Duodenal mucosa (tissue), 2 donors: ENCODE data around the gene RABEP2.

Experiments
- H3K27ac ChIP-seq: one replicate; pipeline ENCODE4 v1.7.0; 2013; ENCODE audit warnings: low read depth, low read length
- H3K27me3 ChIP-seq, 2 donors: one replicate each; pipeline ENCODE4 v1.7.0; 2013; ENCODE audit warnings: low read length in 2 of 2, control low read depth in 1 of 2; ENCODE audit not compliant: insufficient read depth in 2 of 2, control insufficient read depth in 1 of 2
- H3K36me3 ChIP-seq, 2 donors: one replicate each; pipeline ENCODE4 v1.7.0; 2013; ENCODE audit warnings: low read length in 2 of 2, control low read depth in 1 of 2; ENCODE audit not compliant: insufficient read depth in 2 of 2, control insufficient read depth in 1 of 2
- H3K4me1 ChIP-seq, 2 donors: one replicate each; pipeline ENCODE4 v1.7.0; 2013; ENCODE audit warnings: low read length in 2 of 2, control low read depth in 1 of 2; ENCODE audit not compliant: insufficient read depth in 2 of 2, control insufficient read depth in 1 of 2
- H3K4me3 ChIP-seq, 2 donors: one replicate each; pipeline ENCODE4 v1.7.0; 2013; ENCODE audit warnings: low read length in 2 of 2, low read depth in 1 of 2
- H3K9ac ChIP-seq, 2 donors: one replicate each; pipeline ENCODE4 v1.7.0; 2013; ENCODE audit warnings: low read length in 2 of 2, low read depth in 1 of 2
- H3K9me3 ChIP-seq, 2 donors: one replicate each; pipeline ENCODE4 v1.7.0; 2013; ENCODE audit warnings: low read length in 2 of 2, control low read depth in 1 of 2; ENCODE audit not compliant: control insufficient read depth in 1 of 2

The RABEP2 gene

DNA sequence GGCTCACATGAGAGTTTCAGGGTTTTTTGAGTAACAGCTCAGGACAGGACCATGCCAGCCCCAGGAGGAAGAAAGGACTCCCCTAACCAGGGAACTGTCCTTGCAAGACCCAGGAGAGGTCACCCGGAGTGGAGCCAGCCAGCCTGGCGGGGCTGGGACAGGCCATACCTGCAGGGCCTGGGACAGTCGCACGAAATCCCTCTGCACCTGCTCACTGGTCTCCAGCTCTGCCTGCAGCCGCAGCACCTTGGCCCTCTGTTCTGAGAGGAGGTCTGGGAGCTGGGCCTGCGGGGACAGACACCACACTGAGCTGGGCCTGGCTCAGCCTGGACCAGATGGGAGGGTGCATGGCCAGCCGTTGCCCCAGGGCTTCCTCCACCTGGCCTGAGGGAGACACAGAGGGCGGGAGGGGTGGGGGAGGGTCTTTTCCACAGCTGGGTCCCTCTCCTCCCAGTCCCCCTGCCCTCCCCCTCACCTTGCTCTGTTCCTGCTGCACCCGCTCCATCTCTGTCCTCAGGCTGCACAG lies 19.7 kb downstream of the RABEP2 start:
- no peaks in the 10 kb centered on the region for H3K9me3 ChIP-seq
- H3K36me3 ChIP-seq, result peaks cover 3 to 36% of the 10 kb centered on the region in 2 donors
- no peak overlapping the region for H3K9ac ChIP-seq
- H3K27ac ChIP-seq, result no peak overlapping the region
- no peak overlapping the region for H3K4me3 ChIP-seq
- H3K4me1 ChIP-seq, result no peaks in the 10 kb centered on the region
- no peaks in the 10 kb centered on the region for H3K27me3 ChIP-seq

- Histone ChIP-seq H3K9me3 (no peaks in the 10 kb centered on the region), H3K27ac (no peak overlapping the region), H3K36me3 (peaks cover 3 to 36% of the 10 kb centered on the region in 2 donors), H3K27me3 (no peaks in the 10 kb centered on the region), H3K4me1 (no peaks in the 10 kb centered on the region), H3K9ac (no peak overlapping the region), H3K4me3 (no peak overlapping the region)
Observed at GRCh38 chr16:28904828-28905227, 20.2 kb downstream of the RABEP2 start.

- no peaks in the 10 kb centered on the region for H3K27me3 ChIP-seq
- no peak overlapping the region for H3K27ac ChIP-seq
- no peaks in the 10 kb centered on the region for H3K9me3 ChIP-seq
- no peak overlapping the region for H3K4me3 ChIP-seq
- H3K36me3 ChIP-seq, result peaks cover 3 to 36% of the 10 kb centered on the region in 2 donors
- no peaks in the 10 kb centered on the region for H3K4me1 ChIP-seq
- H3K9ac ChIP-seq, result no peak overlapping the region
Observed at GRCh38 chr16:28904363-28904762, 20.7 kb downstream of the RABEP2 start.

DNA sequence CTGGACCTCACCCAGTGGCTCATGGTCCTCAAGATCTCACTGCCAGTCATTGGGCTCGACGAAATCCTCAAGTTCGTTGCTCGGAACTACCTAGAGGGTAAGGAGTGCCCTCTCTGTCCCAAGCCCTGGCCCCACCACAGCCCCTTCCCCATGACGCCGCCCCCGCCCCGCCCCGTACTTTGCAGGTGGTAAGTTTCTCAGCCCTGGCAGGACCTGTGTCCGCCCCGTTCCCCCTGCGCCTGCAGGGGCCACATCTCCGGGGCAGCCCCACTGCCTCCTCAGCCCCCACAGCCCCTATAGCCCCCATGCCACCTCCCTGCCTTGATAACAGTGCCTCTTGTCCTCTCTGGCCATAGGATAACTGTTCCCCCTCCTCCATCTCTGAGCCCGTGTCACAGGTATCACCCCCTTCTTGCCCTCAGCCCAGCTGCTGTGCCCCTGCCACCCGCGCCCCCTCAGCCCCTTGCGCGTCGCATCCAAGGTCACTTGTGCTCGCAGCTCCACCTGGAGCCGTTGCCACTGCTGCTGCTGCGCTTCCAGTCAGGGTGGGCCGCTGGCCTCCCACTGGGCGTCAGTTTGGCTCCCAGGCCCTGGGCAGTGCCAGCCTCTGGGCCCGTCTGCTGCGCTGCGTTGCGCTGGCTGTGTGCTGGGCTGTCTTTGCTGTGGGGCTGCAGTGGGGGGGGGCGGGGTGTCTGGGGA lies 21.5 kb downstream of the RABEP2 start:
- H3K9ac ChIP-seq, result no peak overlapping the region
- no peak overlapping the region for H3K4me3 ChIP-seq
- peaks cover 3 to 34% of the 10 kb centered on the region in 2 donors for H3K36me3 ChIP-seq

GRCh38 chr16:28902909-28903308 lies 22.1 kb downstream of the RABEP2 start:
- no peaks in the 10 kb centered on the region for H3K4me1 ChIP-seq
- peaks cover 0 to 28% of the 10 kb centered on the region in 2 donors for H3K36me3 ChIP-seq
- no peak overlapping the region for H3K4me3 ChIP-seq
- no peak overlapping the region for H3K27ac ChIP-seq
- no peaks in the 10 kb centered on the region for H3K27me3 ChIP-seq
- H3K9me3 ChIP-seq, result no peaks in the 10 kb centered on the region
- no peak overlapping the region for H3K9ac ChIP-seq

More for the DNA sequence above, 21.5 kb downstream of the RABEP2 start:
- no peaks in the 10 kb centered on the region for H3K9me3 ChIP-seq
- H3K27ac ChIP-seq, result no peak overlapping the region
- no peaks in the 10 kb centered on the region for H3K4me1 ChIP-seq
- no peaks in the 10 kb centered on the region for H3K27me3 ChIP-seq

DNA sequence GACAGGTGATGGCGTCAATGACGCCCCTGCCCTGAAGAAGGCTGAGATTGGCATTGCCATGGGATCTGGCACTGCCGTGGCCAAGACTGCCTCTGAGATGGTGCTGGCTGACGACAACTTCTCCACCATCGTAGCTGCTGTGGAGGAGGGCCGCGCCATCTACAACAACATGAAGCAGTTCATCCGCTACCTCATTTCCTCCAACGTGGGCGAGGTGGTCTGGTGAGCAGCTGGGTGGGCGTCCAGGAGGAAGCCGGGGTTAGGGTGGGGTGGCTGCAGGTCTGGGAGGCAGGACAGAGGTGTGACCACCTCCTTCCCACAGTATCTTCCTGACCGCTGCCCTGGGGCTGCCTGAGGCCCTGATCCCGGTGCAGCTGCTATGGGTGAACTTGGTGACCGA lies 23.2 kb downstream of the RABEP2 start:
- no peak overlapping the region for H3K9ac ChIP-seq
- no peaks in the 10 kb centered on the region for H3K27me3 ChIP-seq
- no peaks in the 10 kb centered on the region for H3K9me3 ChIP-seq
- H3K36me3 ChIP-seq, result peaks cover 0 to 23% of the 10 kb centered on the region in 2 donors
- H3K4me1 ChIP-seq, result no peaks in the 10 kb centered on the region
- no peak overlapping the region for H3K27ac ChIP-seq
- H3K4me3 ChIP-seq, result no peak overlapping the region

GRCh38 chr16:28900601-28901000 lies 24.4 kb downstream of the RABEP2 start:
- Histone ChIP-seq H3K27ac (no peak overlapping the region), H3K9me3 (no peaks in the 10 kb centered on the region), H3K4me3 (no peak overlapping the region), H3K4me1 (no peaks in the 10 kb centered on the region), H3K9ac (no peak overlapping the region), H3K36me3 (peaks cover 0 to 16% of the 10 kb centered on the region in 2 donors), H3K27me3 (no peaks in the 10 kb centered on the region)

DNA sequence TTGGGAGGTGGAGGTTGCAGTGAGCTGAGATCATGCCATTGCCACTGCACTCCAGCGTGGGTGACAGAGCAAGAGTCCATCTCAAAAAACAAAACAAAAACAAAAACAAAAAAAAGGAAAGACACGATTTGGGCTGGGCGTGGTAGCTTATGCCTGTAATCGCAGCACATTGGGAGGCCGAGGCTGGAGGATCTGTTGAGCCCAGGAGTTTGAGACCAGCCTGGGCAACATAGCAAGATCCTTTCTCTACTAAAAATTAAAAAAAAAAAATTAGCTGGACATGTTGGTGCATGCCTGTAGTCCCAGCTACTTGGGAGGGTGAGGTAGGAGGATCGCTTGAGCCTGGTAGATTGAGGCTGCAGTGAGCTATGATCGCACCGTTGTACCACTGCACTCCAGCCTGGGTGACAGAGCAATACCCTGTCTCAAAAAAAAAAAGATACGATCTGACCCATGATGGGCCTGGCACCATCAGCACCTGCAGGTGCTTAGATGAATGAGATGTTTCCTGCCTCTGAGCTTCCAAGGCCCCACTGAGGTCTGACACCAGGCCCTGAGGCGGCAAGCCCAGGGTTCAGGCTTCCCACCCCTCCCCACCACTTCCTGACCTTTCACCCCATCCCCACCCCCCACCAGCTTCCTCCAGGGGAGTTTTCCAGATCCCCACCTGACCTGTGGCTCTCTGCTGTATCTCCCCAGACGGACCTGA lies 25.0 kb downstream of the RABEP2 start:
- Histone ChIP-seq H3K27me3 (no peaks in the 10 kb centered on the region), H3K27ac (no peak overlapping the region), H3K4me3 (no peak overlapping the region), H3K4me1 (no peaks in the 10 kb centered on the region), H3K9ac (no peak overlapping the region), H3K9me3 (no peaks in the 10 kb centered on the region), H3K36me3 (peaks cover 0 to 11% of the 10 kb centered on the region in 2 donors)

DNA sequence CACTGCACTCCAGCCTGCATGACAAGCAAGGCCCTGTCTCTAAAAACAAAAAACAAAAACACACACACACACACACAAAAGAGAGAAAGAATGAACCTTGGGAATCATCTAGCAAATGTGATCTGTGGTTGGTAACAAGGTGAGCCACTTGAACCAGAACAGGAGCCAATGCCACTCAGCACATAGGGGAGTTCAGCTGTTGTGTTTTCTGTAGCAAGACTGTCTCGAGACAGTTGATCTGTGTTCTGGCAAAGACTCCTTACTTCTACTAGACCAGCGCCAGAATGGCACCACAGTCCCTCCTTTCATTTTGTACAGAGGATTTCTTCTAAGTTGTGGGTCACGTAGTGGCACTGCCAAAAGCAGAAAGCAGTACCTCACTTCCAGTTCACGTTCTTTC lies 26.1 kb downstream of the RABEP2 start:
- H3K9ac ChIP-seq, result no peak overlapping the region
- no peak overlapping the region for H3K4me3 ChIP-seq
- H3K27ac ChIP-seq, result no peak overlapping the region
- H3K4me1 ChIP-seq, result no peaks in the 10 kb centered on the region
- no peaks in the 10 kb centered on the region for H3K27me3 ChIP-seq
- H3K36me3 ChIP-seq, result no peaks in the 10 kb centered on the region
- no peaks in the 10 kb centered on the region for H3K9me3 ChIP-seq

GRCh38 chr16:28898266-28898665 lies 26.8 kb downstream of the RABEP2 start:
- Histone ChIP-seq H3K9ac (no peak overlapping the region), H3K27me3 (no peaks in the 10 kb centered on the region), H3K36me3 (no peaks in the 10 kb centered on the region), H3K9me3 (no peaks in the 10 kb centered on the region), H3K4me1 (no peaks in the 10 kb centered on the region), H3K27ac (no peak overlapping the region), H3K4me3 (no peak overlapping the region)
